Spleen (tissue), 7 donors: ENCODE results near the gene MYO16.

ENCODE experiments used
- POLR2A ChIP-seq, 3 donors: fragments of 450-650 bp; IDR thresholded peaks; one replicate each; pipeline ENCODE4 v1.5.1; 2017; ENCODE audit warnings: antibody characterized with exemption in 3 of 3, mild to moderate bottlenecking in 1 of 3
- POLR2AphosphoS5 ChIP-seq, 3 donors: sonication (generic); formaldehyde crosslinking; IDR thresholded peaks; one replicate each; pipeline ENCODE4 v1.5.1; 2017; ENCODE audit warnings: antibody characterized with exemption in 3 of 3
- TF ChIP-seq, protein P1 (sequence below), 11 experiments: fragments of 200-600 bp in 7 of 11; fragments of 450-650 bp in 4 of 11; sonication (generic) in 4 of 11; IDR thresholded peaks in 8 of 11; conservative IDR thresholded peaks in 3 of 11; 1 replicate in 7 of 11; 2 replicates in 4 of 11; pipeline versions ENCODE4 v1.4.0 to v1.8.0; 2016 to 2021; ENCODE audit warnings: antibody characterized with exemption in 11 of 11, inconsistent platforms in 4 of 11, mild to moderate bottlenecking in 1 of 11
- donor health status: DM: no; HTN: no; CAD: no; lungs with moderate emphysema.
- donor health status: DM: no; HTN: no; CAD: no.
- donor health status: DM: no; HTN: no; CAD: no.

- TF ChIP-seq, protein P1, sequence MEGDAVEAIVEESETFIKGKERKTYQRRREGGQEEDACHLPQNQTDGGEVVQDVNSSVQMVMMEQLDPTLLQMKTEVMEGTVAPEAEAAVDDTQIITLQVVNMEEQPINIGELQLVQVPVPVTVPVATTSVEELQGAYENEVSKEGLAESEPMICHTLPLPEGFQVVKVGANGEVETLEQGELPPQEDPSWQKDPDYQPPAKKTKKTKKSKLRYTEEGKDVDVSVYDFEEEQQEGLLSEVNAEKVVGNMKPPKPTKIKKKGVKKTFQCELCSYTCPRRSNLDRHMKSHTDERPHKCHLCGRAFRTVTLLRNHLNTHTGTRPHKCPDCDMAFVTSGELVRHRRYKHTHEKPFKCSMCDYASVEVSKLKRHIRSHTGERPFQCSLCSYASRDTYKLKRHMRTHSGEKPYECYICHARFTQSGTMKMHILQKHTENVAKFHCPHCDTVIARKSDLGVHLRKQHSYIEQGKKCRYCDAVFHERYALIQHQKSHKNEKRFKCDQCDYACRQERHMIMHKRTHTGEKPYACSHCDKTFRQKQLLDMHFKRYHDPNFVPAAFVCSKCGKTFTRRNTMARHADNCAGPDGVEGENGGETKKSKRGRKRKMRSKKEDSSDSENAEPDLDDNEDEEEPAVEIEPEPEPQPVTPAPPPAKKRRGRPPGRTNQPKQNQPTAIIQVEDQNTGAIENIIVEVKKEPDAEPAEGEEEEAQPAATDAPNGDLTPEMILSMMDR (IDR thresholded peaks at IDR 0.05 in 8 of 11, conservative IDR thresholded peaks at IDR 0.05 in 3 of 11) = no peak
- TF ChIP-seq POLR2A (IDR thresholded peaks at IDR 0.05) = no peak
- TF ChIP-seq POLR2AphosphoS5 (IDR thresholded peaks at IDR 0.05) = no peak
Measured at GRCh38 chr13:109165417-109165904, 536.0 kb downstream of the MYO16 start.
